Activated naive CD4-positive, alpha-beta T cell treated with anti-CD3 and anti-CD28 coated beads, Interleukin-2, amount 50 U/mL, for 24 hours (primary cell): ENCODE results near the gene JPT2.
A peak's percentile ranks its signal among the peaks of the same experiment; 100 is the strongest.
"Not testable (repeated sequence)": the region's sequence is repeated elsewhere in the genome, so short reads cannot be mapped to it uniquely, and the experiment has no call there.

Source experiments
- H3K27ac Mint-ChIP-seq: one replicate; pipeline ENCODE4 v1.8.0; 2021; ENCODE audit warnings: mild to moderate bottlenecking, mixed read lengths
- H3K27me3 Mint-ChIP-seq: one replicate; pipeline ENCODE4 v1.8.0; 2021; ENCODE audit warnings: mixed read lengths
- H3K36me3 Mint-ChIP-seq: one replicate; pipeline ENCODE4 v1.8.0; 2021; ENCODE audit warnings: mixed read lengths
- H3K4me1 Mint-ChIP-seq: one replicate; pipeline ENCODE4 v1.8.0; 2021; ENCODE audit warnings: mixed read lengths
- H3K4me3 Mint-ChIP-seq: one replicate; pipeline ENCODE4 v1.8.0; 2021; ENCODE audit warnings: mild to moderate bottlenecking, mixed read lengths
- H3K9me3 Mint-ChIP-seq: one replicate; pipeline ENCODE4 v1.8.0; 2021; ENCODE audit warnings: mixed read lengths

JPT2 gene

DNA sequence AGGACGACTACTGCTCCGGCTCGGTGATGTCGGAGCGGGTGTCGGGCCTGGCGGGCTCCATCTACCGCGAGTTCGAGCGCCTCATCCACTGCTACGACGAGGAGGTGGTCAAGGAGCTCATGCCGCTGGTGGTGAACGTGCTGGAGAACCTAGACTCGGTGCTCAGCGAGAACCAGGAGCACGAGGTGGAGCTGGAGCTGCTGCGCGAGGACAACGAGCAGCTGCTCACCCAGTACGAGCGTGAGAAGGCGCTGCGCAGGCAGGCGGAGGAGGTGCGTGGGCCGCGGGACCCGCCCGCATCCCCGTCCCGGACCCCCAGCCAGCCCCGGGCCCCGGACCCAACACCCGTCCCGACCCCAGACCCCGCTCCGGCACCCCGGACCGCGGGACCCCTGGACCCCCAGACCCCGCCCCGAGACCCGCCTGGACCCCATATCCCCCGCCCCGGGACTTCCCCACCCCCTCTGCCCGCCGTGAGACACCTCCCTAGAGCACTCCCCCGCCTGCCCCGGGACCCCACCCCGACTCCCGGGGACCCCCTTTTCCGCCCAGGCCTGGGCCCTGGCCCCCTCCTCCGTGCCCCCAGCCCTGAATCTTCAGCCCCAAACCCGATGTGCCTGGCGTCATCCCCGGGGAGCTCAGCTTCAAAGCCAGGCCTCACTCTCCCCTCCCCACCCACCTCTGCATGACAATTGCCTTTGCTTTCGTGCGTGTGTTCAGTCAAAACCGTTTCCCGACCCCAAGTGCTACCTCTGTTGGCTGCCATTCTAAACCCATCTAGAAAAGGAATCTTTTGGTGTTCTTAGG, 28.5 kb downstream of the JPT2 start:
- H3K36me3 Mint-ChIP-seq: peaks cover 2% of the 10 kb centered on the region
- H3K4me1 Mint-ChIP-seq: peaks cover 29% of the 10 kb centered on the region
- H3K27ac Mint-ChIP-seq: peak overlapping the region; percentile 86
- H3K9me3 Mint-ChIP-seq: no peaks in the 10 kb centered on the region
- no peaks in the 10 kb centered on the region for H3K27me3 Mint-ChIP-seq
- peak overlapping the region; percentile 95 for H3K4me3 Mint-ChIP-seq

DNA sequence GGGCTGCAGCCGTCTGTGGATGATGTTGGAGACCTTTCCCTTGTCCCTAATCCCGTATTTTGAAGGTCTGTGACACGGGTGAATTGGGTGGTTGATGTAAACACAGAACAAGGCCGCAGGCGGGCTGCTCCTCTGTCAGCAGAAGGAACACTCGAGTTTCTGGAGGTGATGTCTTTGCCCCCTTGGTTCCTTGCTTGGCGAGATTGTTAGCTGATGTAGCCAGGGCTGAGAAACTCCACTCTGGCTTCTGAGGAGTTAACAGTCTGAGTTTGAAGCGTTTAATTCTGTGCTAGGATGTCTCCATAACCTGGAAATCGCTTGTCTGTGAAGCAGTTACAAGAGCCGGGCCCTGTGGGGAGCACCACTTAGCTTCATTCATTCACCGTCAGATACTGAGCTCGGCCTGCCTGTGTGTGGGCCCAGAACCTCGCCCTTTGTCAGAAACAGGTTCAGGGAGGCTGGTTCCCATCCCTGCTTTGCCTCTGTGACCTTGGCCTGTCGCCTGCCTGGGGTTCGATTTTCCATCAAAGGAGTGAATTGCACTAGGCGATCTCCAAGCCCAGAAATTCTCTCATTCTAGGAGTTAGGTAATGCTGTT, 29.2 kb downstream of the JPT2 start:
- Mint-ChIP-seq H3K36me3 (peaks cover 2% of the 10 kb centered on the region), H3K27ac (peak overlapping the region; percentile 86), H3K9me3 (no peaks in the 10 kb centered on the region), H3K27me3 (no peaks in the 10 kb centered on the region), H3K4me3 (peak overlapping the region; percentile 88), H3K4me1 (peaks cover 27% of the 10 kb centered on the region)

GRCh38 chr16:1708083-1708767, 30.1 kb downstream of the JPT2 start:
- Mint-ChIP-seq H3K4me1 (peaks cover 28% of the 10 kb centered on the region), H3K4me3 (peak overlapping the region; percentile 88), H3K27me3 (no peaks in the 10 kb centered on the region), H3K9me3 (no peaks in the 10 kb centered on the region), H3K36me3 (no peaks in the 10 kb centered on the region), H3K27ac (peak overlapping the region; percentile 85)

GRCh38 chr16:1708768-1709180, 30.7 kb downstream of the JPT2 start:
- no peaks in the 10 kb centered on the region for H3K27me3 Mint-ChIP-seq
- H3K9me3 Mint-ChIP-seq: no peaks in the 10 kb centered on the region
- H3K4me1 Mint-ChIP-seq: peaks cover 32% of the 10 kb centered on the region
- H3K27ac Mint-ChIP-seq: no peak overlapping the region
- H3K36me3 Mint-ChIP-seq: no peaks in the 10 kb centered on the region
- no peak overlapping the region for H3K4me3 Mint-ChIP-seq

DNA sequence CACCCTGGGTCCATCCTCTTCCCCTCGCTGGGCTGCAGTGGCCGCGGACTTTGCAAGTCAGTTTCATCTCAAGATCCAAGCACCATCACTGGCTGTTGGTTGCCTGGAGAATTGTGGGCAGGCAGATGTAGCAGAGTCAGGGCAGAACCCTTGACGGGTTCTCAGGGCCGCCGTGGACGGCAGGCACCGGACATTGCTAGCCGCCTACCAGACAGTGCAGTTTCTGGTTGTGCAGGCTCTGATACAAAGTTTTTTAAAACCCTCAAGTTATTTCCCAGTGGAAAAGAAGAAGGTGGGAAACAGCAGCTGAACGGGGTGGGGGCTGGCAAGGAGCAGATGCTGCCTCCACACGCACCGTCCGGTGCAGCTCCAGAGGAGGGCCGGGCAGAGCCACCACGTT, 31.3 kb downstream of the JPT2 start:
- Mint-ChIP-seq H3K27ac (no peak overlapping the region), H3K27me3 (no peaks in the 10 kb centered on the region), H3K9me3 (no peaks in the 10 kb centered on the region), H3K36me3 (no peaks in the 10 kb centered on the region), H3K4me1 (peaks cover 32% of the 10 kb centered on the region), H3K4me3 (no peak overlapping the region)

GRCh38 chr16:1710811-1711507, 32.9 kb downstream of the JPT2 start:
- Mint-ChIP-seq H3K9me3 (no peaks in the 10 kb centered on the region), H3K36me3 (no peaks in the 10 kb centered on the region), H3K27me3 (no peaks in the 10 kb centered on the region), H3K4me3 (peak overlapping the region; percentile 4), H3K4me1 (peaks cover 36% of the 10 kb centered on the region), H3K27ac (no peak overlapping the region)

GRCh38 chr16:1712791-1713261, 34.7 kb downstream of the JPT2 start:
- Mint-ChIP-seq H3K9me3 (no peaks in the 10 kb centered on the region), H3K36me3 (no peaks in the 10 kb centered on the region), H3K4me1 (peaks cover 30% of the 10 kb centered on the region), H3K4me3 (no peak overlapping the region), H3K27me3 (no peaks in the 10 kb centered on the region), H3K27ac (peak overlapping the region; percentile 17)

GRCh38 chr16:1713331-1713730, 35.3 kb downstream of the JPT2 start:
- H3K27ac Mint-ChIP-seq: no peak overlapping the region
- H3K27me3 Mint-ChIP-seq: no peaks in the 10 kb centered on the region
- H3K36me3 Mint-ChIP-seq: no peaks in the 10 kb centered on the region
- H3K4me3 Mint-ChIP-seq: no peak overlapping the region
- no peaks in the 10 kb centered on the region for H3K9me3 Mint-ChIP-seq
- H3K4me1 Mint-ChIP-seq: peaks cover 26% of the 10 kb centered on the region

GRCh38 chr16:1713933-1714332, 35.9 kb downstream of the JPT2 start:
- no peaks in the 10 kb centered on the region for H3K27me3 Mint-ChIP-seq
- no peaks in the 10 kb centered on the region for H3K36me3 Mint-ChIP-seq
- H3K9me3 Mint-ChIP-seq: no peaks in the 10 kb centered on the region
- H3K4me1 Mint-ChIP-seq: peaks cover 24% of the 10 kb centered on the region
- no peak overlapping the region for H3K27ac Mint-ChIP-seq
- H3K4me3 Mint-ChIP-seq: no peak overlapping the region

DNA sequence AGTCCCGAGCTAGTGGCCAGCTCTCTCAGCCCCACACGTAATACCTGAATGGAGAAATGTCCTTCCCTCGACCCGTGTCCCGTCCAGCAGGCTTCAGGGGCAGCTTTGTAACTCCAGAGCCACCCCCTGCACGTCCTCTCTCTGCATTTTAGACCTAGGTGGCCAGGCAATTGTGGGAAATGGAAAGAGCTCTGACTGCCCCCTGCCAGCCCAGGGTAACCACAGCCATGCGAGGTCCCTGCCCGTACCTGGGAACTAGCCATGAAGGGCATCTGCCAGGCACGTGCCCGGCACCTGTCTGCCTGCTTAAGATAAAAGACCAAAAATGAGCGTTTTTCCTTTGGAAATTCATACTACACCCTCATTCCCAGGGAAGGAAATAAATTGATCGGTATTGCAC, 37.1 kb downstream of the JPT2 start:
- no peaks in the 10 kb centered on the region for H3K9me3 Mint-ChIP-seq
- H3K4me1 Mint-ChIP-seq: peaks cover 32% of the 10 kb centered on the region
- H3K27me3 Mint-ChIP-seq: no peaks in the 10 kb centered on the region
- no peak overlapping the region for H3K27ac Mint-ChIP-seq
- H3K36me3 Mint-ChIP-seq: no peaks in the 10 kb centered on the region
- H3K4me3 Mint-ChIP-seq: no peak overlapping the region

- H3K4me1 Mint-ChIP-seq: peaks cover 42% of the 10 kb centered on the region
- not testable (repeated sequence) for H3K27ac Mint-ChIP-seq, H3K27me3 Mint-ChIP-seq, H3K9me3 Mint-ChIP-seq, H3K4me3 Mint-ChIP-seq, H3K36me3 Mint-ChIP-seq
Measured at GRCh38 chr16:1718236-1718635, 40.2 kb downstream of the JPT2 start.

- not testable (repeated sequence) for H3K27ac Mint-ChIP-seq, H3K27me3 Mint-ChIP-seq, H3K9me3 Mint-ChIP-seq, H3K36me3 Mint-ChIP-seq, H3K4me3 Mint-ChIP-seq
- H3K4me1 Mint-ChIP-seq: peaks cover 45% of the 10 kb centered on the region
Measured at GRCh38 chr16:1719559-1720229, 41.6 kb downstream of the JPT2 start.

GRCh38 chr16:1721372-1721771, 43.3 kb downstream of the JPT2 start:
- H3K27me3 Mint-ChIP-seq: no peaks in the 10 kb centered on the region
- H3K27ac Mint-ChIP-seq: no peak overlapping the region
- H3K9me3 Mint-ChIP-seq: no peaks in the 10 kb centered on the region
- H3K4me1 Mint-ChIP-seq: peaks cover 41% of the 10 kb centered on the region
- H3K4me3 Mint-ChIP-seq: no peak overlapping the region
- H3K36me3 Mint-ChIP-seq: no peaks in the 10 kb centered on the region

GRCh38 chr16:1723450-1724147, 45.5 kb downstream of the JPT2 start:
- H3K9me3 Mint-ChIP-seq: no peaks in the 10 kb centered on the region
- peak overlapping the region; percentile 30 for H3K27ac Mint-ChIP-seq
- no peaks in the 10 kb centered on the region for H3K27me3 Mint-ChIP-seq
- no peak overlapping the region for H3K4me3 Mint-ChIP-seq
- peaks cover 48% of the 10 kb centered on the region for H3K4me1 Mint-ChIP-seq
- peaks cover 3% of the 10 kb centered on the region for H3K36me3 Mint-ChIP-seq

DNA sequence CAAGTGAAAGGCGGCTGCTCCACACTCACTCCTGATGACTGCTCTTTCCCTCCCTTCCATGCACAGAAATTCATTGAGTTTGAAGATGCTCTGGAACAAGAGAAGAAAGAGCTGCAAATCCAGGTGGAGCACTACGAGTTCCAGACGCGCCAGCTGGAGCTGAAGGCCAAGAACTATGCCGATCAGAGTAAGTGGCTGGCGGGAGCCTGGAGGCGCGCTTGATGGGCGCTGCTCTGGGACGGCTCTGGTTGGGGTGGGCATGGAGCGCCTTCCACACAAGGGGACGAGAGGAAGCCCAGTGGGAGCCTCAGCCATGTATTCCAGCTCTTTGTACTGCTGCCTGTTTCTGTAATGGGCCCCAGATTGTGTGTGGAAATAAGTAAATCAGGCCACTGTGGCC, 46.4 kb downstream of the JPT2 start:
- Mint-ChIP-seq H3K27me3 (no peaks in the 10 kb centered on the region), H3K9me3 (no peaks in the 10 kb centered on the region), H3K36me3 (peaks cover 4% of the 10 kb centered on the region), H3K4me1 (peaks cover 39% of the 10 kb centered on the region), H3K27ac (no peak overlapping the region), H3K4me3 (no peak overlapping the region)
